KG1 (cell line): ENCODE measurements around the gene CACNB1.

ENCODE experiments used
- DNase-seq: peaks from one replicate; lab custom pipeline; 2025; lab: John Stamatoyannopoulos, UW

CACNB1 gene

DNA sequence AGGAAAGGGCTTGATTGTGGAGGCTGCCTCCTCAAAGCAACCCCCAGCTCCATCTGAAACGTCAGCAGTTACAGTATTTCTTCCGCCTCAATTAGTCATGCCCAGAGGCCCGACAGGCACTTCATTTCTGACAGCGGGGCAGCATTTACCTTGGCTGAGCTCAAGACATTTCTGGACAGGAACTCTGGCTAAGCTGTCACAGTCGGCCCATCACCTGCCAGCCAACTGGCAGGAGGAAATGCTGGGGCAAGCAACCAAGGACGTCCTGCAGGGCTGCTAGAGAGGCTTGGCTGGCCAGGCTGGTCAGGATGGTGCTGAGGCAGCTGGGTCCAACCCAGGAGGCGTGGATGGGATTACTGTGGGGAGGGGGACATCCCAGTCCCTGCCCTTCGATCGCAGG is 73.8 kb downstream of the CACNB1 start:
- DNase-seq, result no peak
